ENCODE measurements around the gene FAM13A. TPM values are rescaled to one million over a fixed set of nuclear protein-coding genes. Genes with fewer than 3 reads are reported as not detected.

The FAM13A gene
- total and polyA plus RNA-seq, 2 donors (not counting 3 experiments of a cell fraction or from before 2014, with no cell fraction given) = 3.3 to 10.5 TPM

GRCh38 chr4:88823058-88823919 lies 233.7 kb downstream of the FAM13A start:
- POLR2A ChIA-PET = no interaction called here

More at GRCh38 chr4:88823058-88823919, 233.7 kb downstream of the FAM13A start:
- TF ChIP-seq MAX (IDR thresholded peaks at IDR 0.05; ENCODE audit: insufficient read depth, insufficient read length) (no peak), GATA2 (IDR thresholded peaks at IDR 0.05; ENCODE audit: insufficient read depth, insufficient read length, low read depth, low read length) (no peak), EZH2 (IDR thresholded peaks at IDR 0.05; ENCODE audit: borderline replicate concordance, low read depth, low read length, severe bottlenecking) (no peak), FOS (IDR thresholded peaks at IDR 0.05; ENCODE audit: borderline replicate concordance, insufficient read depth, low read length) (peak; percentile 19), POLR2A (IDR thresholded peaks at IDR 0.05; ENCODE audit: low read depth, low read length) (peak; percentile 64), POLR2AphosphoS5 (IDR thresholded peaks at IDR 0.05; ENCODE audit: insufficient read depth, low read depth, low read length) (peak; percentile 55), CTCF (IDR thresholded peaks at IDR 0.05; ENCODE audit: extremely low read depth in 1 of 2, insufficient read depth in 1 of 2, low read depth in 1 of 2, low read length in 2 of 2) (no peak), JUN (IDR thresholded peaks at IDR 0.05; ENCODE audit: borderline replicate concordance, insufficient read depth, insufficient read length, low read depth) (peak; percentile 74), MYC (IDR thresholded peaks at IDR 0.05; ENCODE audit: low read depth, low read length) (no peak)
- peaks cover 17% of the 10 kb centered on the region for H3K4me1 ChIP-seq (ENCODE audit: control insufficient read depth, extremely low read depth, insufficient read depth, low read length)
- peak; percentile 82 for FAIRE-seq
- H3K4me3 ChIP-seq (replicated peaks in 1 of 3; ENCODE audit: insufficient read depth in 1 of 3, low read depth in 1 of 3, low read length in 3 of 3) = peak overlapping the region; percentile 12 to 61 (median 39)
- no peaks in the 10 kb centered on the region for H3K27me3 ChIP-seq (ENCODE audit: control insufficient read depth in 2 of 2, insufficient read depth in 2 of 2, low read length in 2 of 2)
- H3K9me1 ChIP-seq (replicated peaks; ENCODE audit: control insufficient read depth, extremely low read depth, insufficient read depth, low read length) = no peaks in the 10 kb centered on the region
- no peaks in the 10 kb centered on the region for H3K36me3 ChIP-seq (ENCODE audit: control insufficient read depth in 2 of 2, extremely low read depth in 1 of 2, insufficient read depth in 2 of 2, low read length in 2 of 2)
- H3K9ac ChIP-seq (replicated peaks; ENCODE audit: extremely low read depth, insufficient read depth, low read length) = peak overlapping the region; percentile 69
- BruUV-seq (replicated peaks) = no TSS peak
- no peaks in the 10 kb centered on the region for H4K20me1 ChIP-seq (replicated peaks; ENCODE audit: control insufficient read depth, extremely low read depth, insufficient read depth, low read length)
- peak overlapping the region; percentile 81 for H3K27ac ChIP-seq (ENCODE audit: insufficient read depth, low read depth, low read length)
- H3K4me2 ChIP-seq (ENCODE audit: insufficient read depth, low read length) = peak overlapping the region; percentile 78
- CTCF ChIA-PET = interaction anchor here (0.7 to 1.3 kb wide), 7 partner anchors 11 to 202 kb away, joined by 3 to 18 read pairs (median 3); no protein-coding TSS in a partner anchor
- no peaks in the 10 kb centered on the region for H3K79me2 ChIP-seq (ENCODE audit: control insufficient read depth, insufficient read depth, low read length)
- dilution Hi-C loops (cut with MboI; ENCODE audit: extremely low pct_ligation_motif_present, low sequenced_read_pairs) (loop anchor here (25.0 kb wide), 1 partner anchor 189 kb away; no protein-coding TSS in a partner anchor), intact Hi-C loops (cut with micrococcal nuclease) (loop anchor here (1.0 to 5.0 kb wide), 5 partner anchors 20 to 334 kb away; no protein-coding TSS in a partner anchor)
- H3K9me3 ChIP-seq (replicated peaks; ENCODE audit: control insufficient read depth, insufficient read depth, low read length) = no peaks in the 10 kb centered on the region
- H2AFZ ChIP-seq (ENCODE audit: low read depth, low read length) = peak overlapping the region; percentile 83
- DNase-seq (ENCODE audit: low read depth, low spot score) = peak; percentile 92
